ENCODE measurements around the gene RTN4.

- TF ChIP-seq, protein P1, sequence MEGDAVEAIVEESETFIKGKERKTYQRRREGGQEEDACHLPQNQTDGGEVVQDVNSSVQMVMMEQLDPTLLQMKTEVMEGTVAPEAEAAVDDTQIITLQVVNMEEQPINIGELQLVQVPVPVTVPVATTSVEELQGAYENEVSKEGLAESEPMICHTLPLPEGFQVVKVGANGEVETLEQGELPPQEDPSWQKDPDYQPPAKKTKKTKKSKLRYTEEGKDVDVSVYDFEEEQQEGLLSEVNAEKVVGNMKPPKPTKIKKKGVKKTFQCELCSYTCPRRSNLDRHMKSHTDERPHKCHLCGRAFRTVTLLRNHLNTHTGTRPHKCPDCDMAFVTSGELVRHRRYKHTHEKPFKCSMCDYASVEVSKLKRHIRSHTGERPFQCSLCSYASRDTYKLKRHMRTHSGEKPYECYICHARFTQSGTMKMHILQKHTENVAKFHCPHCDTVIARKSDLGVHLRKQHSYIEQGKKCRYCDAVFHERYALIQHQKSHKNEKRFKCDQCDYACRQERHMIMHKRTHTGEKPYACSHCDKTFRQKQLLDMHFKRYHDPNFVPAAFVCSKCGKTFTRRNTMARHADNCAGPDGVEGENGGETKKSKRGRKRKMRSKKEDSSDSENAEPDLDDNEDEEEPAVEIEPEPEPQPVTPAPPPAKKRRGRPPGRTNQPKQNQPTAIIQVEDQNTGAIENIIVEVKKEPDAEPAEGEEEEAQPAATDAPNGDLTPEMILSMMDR (IDR thresholded peaks at IDR 0.05), result no peak
- TF ChIP-seq POLR2AphosphoS5 (IDR thresholded peaks at IDR 0.05; ENCODE audit: low read depth, low read length) (no peak), REST (IDR thresholded peaks at IDR 0.05; ENCODE audit: insufficient read depth in 1 of 2, low read depth in 2 of 2, low read length in 1 of 2) (no peak), SIN3A (IDR thresholded peaks at IDR 0.05; ENCODE audit: borderline replicate concordance, insufficient read depth, low read depth, low read length) (no peak)
Measured at GRCh38 chr2:54927751-54928615, 122.3 kb downstream of the RTN4 start.

Data from Panc1 (cell line).